A549 (cell line): ENCODE results near the gene ANKRD13A. TPM values are rescaled to one million over a fixed set of nuclear protein-coding genes. Genes with fewer than 3 reads are reported as not detected.

Experiments
- ATAC-seq, 2 experiments: fragments of 200-7000 bp in 1 of 2; fragments of >200 bp in 1 of 2; cut with Nextera tagmentation in 1 of 2; cut with Tn5 transposase in 1 of 2; 3 replicates each; pipeline versions ENCODE4 v1.8.0 to v1.9.1; 2018 to 2020; ENCODE audit warnings: mild to moderate bottlenecking in 1 of 2, moderate library complexity in 1 of 2
- CTCF ChIA-PET: fragments of 300-600 bp; sonication (Branson Sonifier 250); formaldehyde crosslinking; extraction: SDS; loops from one replicate; lab custom pipeline; 2021; ENCODE audit warnings: antibody characterized with exemption, inconsistent platforms; lab: Yijun Ruan, JAX
- POLR2A ChIA-PET: fragments of 350-600 bp; formaldehyde crosslinking; extraction: SDS; loops from one replicate; lab custom pipeline; 2021; ENCODE audit warnings: antibody characterized with exemption, inconsistent platforms; lab: Yijun Ruan, JAX
- DNase-seq, 2 experiments: peaks; one replicate each; pipeline versions ENCODE4 v3.0.0 to v3.0.0-alpha.2; 2011 to 2016; ENCODE audit warnings: low read depth in 1 of 2, low spot score in 1 of 2
- FAIRE-seq: peaks from 2 replicates; lab custom pipeline; 2011; peaks lifted over from hg19 to GRCh38; lab: Jason Lieb, UNC
- H3K27ac ChIP-seq, 2 experiments: fragments of >200 bp; sonication (Bioruptor Twin); formaldehyde crosslinking; 3 replicates each; pipeline ENCODE4 v1.5.1; 2016 to 2017
- H3K4me1 ChIP-seq: fragments of >200 bp; sonication (Bioruptor Twin); formaldehyde crosslinking; 3 replicates; pipeline ENCODE4 v1.6.1; 2016
- H3K4me2 ChIP-seq: fragments of >200 bp; sonication (Bioruptor Twin); formaldehyde crosslinking; 3 replicates; pipeline ENCODE4 v1.6.1; 2016
- H3K4me3 ChIP-seq: fragments of >200 bp; sonication (Bioruptor Twin); formaldehyde crosslinking; 3 replicates; pipeline ENCODE4 v1.5.1; 2016
- H3K9me3 ChIP-seq: fragments of >200 bp; sonication (Bioruptor Twin); formaldehyde crosslinking; 3 replicates; pipeline ENCODE4 v1.6.1; 2016
- CBX2 ChIP-seq: fragments of 200-600 bp; sonication (generic); IDR thresholded peaks from 2 replicates; pipeline ENCODE4 v1.6.1; 2016; ENCODE audit warnings: low read depth, mild to moderate bottlenecking, borderline replicate concordance
- CEBPB ChIP-seq, 2 experiments: fragments of >200 bp in 1 of 2; sonication (Bioruptor Twin) in 1 of 2; formaldehyde crosslinking in 1 of 2; IDR thresholded peaks; 2 replicates each; pipeline ENCODE4 v1.6.1; 2012 to 2016
- CHD4 ChIP-seq: fragments of 200-600 bp; sonication (generic); IDR thresholded peaks from 2 replicates; pipeline ENCODE4 v1.6.1; 2016; ENCODE audit warnings: antibody characterized with exemption, mild to moderate bottlenecking, borderline replicate concordance
- EHF ChIP-seq: fragments of 250-450 bp; sonication (Bioruptor Pico); IDR thresholded peaks from 2 replicates; pipeline ENCODE4 v1.5.0; 2020; ENCODE audit warnings: mild to moderate bottlenecking
- ELK1 ChIP-seq: fragments of 150-350 bp; IDR thresholded peaks from 2 replicates; pipeline ENCODE4 v1.6.1; 2014; ENCODE audit warnings: low read depth, mild to moderate bottlenecking, low read length
- HEYL ChIP-seq: fragments of 250-450 bp; sonication (Bioruptor Pico); IDR thresholded peaks from 2 replicates; pipeline ENCODE4 v1.8.0; 2021; ENCODE audit warnings: mild to moderate bottlenecking, moderate library complexity
- JUNB ChIP-seq: fragments of >200 bp; sonication (Bioruptor Twin); formaldehyde crosslinking; IDR thresholded peaks from 2 replicates; pipeline ENCODE4 v1.6.1; 2016
- KDM1A ChIP-seq: fragments of 200-600 bp; sonication (generic); IDR thresholded peaks from 2 replicates; pipeline ENCODE4 v1.6.1; 2016; ENCODE audit warnings: low read depth, mild to moderate bottlenecking
- MAZ ChIP-seq: fragments of 150-350 bp; IDR thresholded peaks from 2 replicates; pipeline ENCODE4 v1.6.1; 2014; ENCODE audit warnings: antibody characterized with exemption, low read depth, low read length, borderline replicate concordance
- NFE2L2 ChIP-seq: fragments of 150-350 bp; conservative IDR thresholded peaks from 2 replicates; pipeline ENCODE4 v1.6.1; 2014; ENCODE audit warnings: low read length
- NR3C1 ChIP-seq: fragments of >200 bp; sonication (Bioruptor Twin); formaldehyde crosslinking; IDR thresholded peaks from 3 replicates; pipeline ENCODE4 v1.6.1; 2017
- PHF8 ChIP-seq: fragments of 200-600 bp; sonication (generic); IDR thresholded peaks from 2 replicates; pipeline ENCODE4 v1.6.1; 2016; ENCODE audit warnings: low read depth, mild to moderate bottlenecking, antibody characterized with exemption, moderate library complexity, borderline replicate concordance
- POLR2A ChIP-seq: IDR thresholded peaks from 2 replicates; pipeline ENCODE4 v1.6.1; 2012; ENCODE audit warnings: mild to moderate bottlenecking, low read length
- RAD21 ChIP-seq, 2 experiments: fragments of >200 bp in 1 of 2; sonication (Bioruptor Twin) in 1 of 2; formaldehyde crosslinking in 1 of 2; IDR thresholded peaks in 1 of 2; conservative IDR thresholded peaks in 1 of 2; 2 replicates in 1 of 2; 3 replicates in 1 of 2; pipeline ENCODE4 v1.6.1; 2012 to 2018; ENCODE audit warnings: inconsistent platforms in 1 of 2
- RCOR1 ChIP-seq: fragments of 150-350 bp; IDR thresholded peaks from 2 replicates; pipeline ENCODE4 v1.6.1; 2014; ENCODE audit warnings: antibody characterized with exemption, low read length, low read depth
- RFX5 ChIP-seq: fragments of 450-650 bp; IDR thresholded peaks from 2 replicates; pipeline ENCODE4 v1.7.1; 2014; ENCODE audit warnings: antibody characterized with exemption, mild to moderate bottlenecking, moderate library complexity
- SMC3 ChIP-seq: fragments of >200 bp; sonication (Bioruptor Twin); formaldehyde crosslinking; IDR thresholded peaks from 3 replicates; pipeline ENCODE4 v1.6.1; 2018; ENCODE audit warnings: inconsistent platforms
- SREBF2 ChIP-seq: fragments of 450-650 bp; IDR thresholded peaks from 2 replicates; pipeline ENCODE4 v1.6.1; 2014; ENCODE audit warnings: mild to moderate bottlenecking, moderate library complexity
- ZC3H11A ChIP-seq: fragments of 450-650 bp; IDR thresholded peaks from 2 replicates; pipeline ENCODE4 v1.6.1; 2014; ENCODE audit warnings: antibody characterized with exemption, mild to moderate bottlenecking
- ZNF302 ChIP-seq: fragments of 250-450 bp; sonication (Bioruptor Pico); IDR thresholded peaks from 2 replicates; pipeline ENCODE4 v1.9.0; 2021; ENCODE audit warnings: inconsistent platforms, mild to moderate bottlenecking, moderate library complexity
- ZSCAN20 ChIP-seq: fragments of 250-450 bp; sonication (Bioruptor Pico); IDR thresholded peaks from 2 replicates; pipeline ENCODE4 v1.8.0; 2022; ENCODE audit warnings: mild to moderate bottlenecking, moderate library complexity
- WGBS: methylation state at CpG from one replicate; pipeline ENCODE4 v1.1.6; 2017; ENCODE audit errors: missing lambda C conversion rate; 5-methylcytosine and 5-hydroxymethylcytosine counted together
- polyA plus RNA-seq, 4 experiments: library from polyadenylated mRNA; depleted of rRNA in 3 of 4; stranded (reverse); fragments of >200 nt; fragmentation: RNase III in 1 of 4; extraction: RNeasy Plus Mini Kit Qiagen cat#74134 plus additional on column Dnase treatment in 1 of 4; gene quantifications; 2 replicates in 3 of 4; 3 replicates in 1 of 4; pipeline ENCODE4 v1.2.3, GENCODE V29; 2011 to 2017
- TF ChIP-seq, protein P1 (sequence below): fragments of 250-450 bp; sonication (Bioruptor Pico); IDR thresholded peaks from 2 replicates; pipeline ENCODE4 v1.5.0; 2021; ENCODE audit warnings: mild to moderate bottlenecking, moderate library complexity, borderline replicate concordance
- TF ChIP-seq, protein P2 (sequence below): fragments of >200 bp; sonication (Bioruptor Twin); formaldehyde crosslinking; IDR thresholded peaks from 3 replicates; pipeline ENCODE4 v1.6.1; 2016

The ANKRD13A gene
- polyA plus RNA-seq, 2 of the 4 experiments (the other 2 are of a cell fraction), result 12.1 to 23.8 TPM

DNA sequence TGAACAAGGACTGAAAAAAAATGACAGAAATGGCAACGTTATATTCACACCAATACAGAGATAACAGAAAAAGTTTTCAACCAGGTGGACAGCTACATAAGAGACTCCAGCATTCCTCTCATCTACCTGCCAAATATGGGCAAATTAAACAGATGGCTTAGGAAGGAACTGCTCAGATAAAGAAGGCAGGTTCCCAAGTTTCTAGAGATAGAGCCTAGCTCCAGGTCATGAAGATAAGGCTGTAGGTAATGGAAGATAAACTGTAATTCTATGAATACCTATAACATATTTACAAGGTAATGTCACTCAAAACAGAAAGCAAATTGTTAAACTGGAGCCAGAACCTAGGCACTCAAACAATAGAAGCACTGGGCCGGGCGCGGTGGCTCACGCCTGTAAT lies 45.6 kb upstream of the ANKRD13A start:
- DNase-seq, result no peak
- Histone ChIP-seq H3K9me3 (no peaks in the 10 kb centered on the region), H3K4me1 (0 out of 3 replicates have a peak, but pooled peaks cover 4% of the 10 kb centered on the region), H3K27ac (no peak overlapping the region), H3K4me2 (no peak overlapping the region), H3K4me3 (no peak overlapping the region)
- WGBS, result 91% methylated on average over 5 of the region's 5 CpGs
- ChIA-PET CTCF (interaction anchor here (0.6 to 0.7 kb wide), 3 partner anchors 22 to 74 kb away, joined by 3 read pairs; partner anchors contain the start of gene ANKRD13A), POLR2A (no interaction called here)
- FAIRE-seq, result no peak
- TF ChIP-seq, protein P1, sequence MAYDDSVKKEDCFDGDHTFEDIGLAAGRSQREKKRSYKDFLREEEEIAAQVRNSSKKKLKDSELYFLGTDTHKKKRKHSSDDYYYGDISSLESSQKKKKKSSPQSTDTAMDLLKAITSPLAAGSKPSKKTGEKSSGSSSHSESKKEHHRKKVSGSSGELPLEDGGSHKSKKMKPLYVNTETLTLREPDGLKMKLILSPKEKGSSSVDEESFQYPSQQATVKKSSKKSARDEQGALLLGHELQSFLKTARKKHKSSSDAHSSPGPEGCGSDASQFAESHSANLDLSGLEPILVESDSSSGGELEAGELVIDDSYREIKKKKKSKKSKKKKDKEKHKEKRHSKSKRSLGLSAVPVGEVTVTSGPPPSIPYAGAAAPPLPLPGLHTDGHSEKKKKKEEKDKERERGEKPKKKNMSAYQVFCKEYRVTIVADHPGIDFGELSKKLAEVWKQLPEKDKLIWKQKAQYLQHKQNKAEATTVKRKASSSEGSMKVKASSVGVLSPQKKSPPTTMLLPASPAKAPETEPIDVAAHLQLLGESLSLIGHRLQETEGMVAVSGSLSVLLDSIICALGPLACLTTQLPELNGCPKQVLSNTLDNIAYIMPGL (CRISPR knock-in tag), result no peak
- no peak for TF ChIP-seq NR3C1
- no peak for TF ChIP-seq PHF8
- no peak for TF ChIP-seq ZNF302 (CRISPR knock-in tag)
- TF ChIP-seq, protein P2, sequence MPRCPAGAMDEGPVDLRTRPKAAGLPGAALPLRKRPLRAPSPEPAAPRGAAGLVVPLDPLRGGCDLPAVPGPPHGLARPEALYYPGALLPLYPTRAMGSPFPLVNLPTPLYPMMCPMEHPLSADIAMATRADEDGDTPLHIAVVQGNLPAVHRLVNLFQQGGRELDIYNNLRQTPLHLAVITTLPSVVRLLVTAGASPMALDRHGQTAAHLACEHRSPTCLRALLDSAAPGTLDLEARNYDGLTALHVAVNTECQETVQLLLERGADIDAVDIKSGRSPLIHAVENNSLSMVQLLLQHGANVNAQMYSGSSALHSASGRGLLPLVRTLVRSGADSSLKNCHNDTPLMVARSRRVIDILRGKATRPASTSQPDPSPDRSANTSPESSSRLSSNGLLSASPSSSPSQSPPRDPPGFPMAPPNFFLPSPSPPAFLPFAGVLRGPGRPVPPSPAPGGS, result no peak
- no peak for TF ChIP-seq RAD21 (conservative IDR thresholded peaks at IDR 0.05 in 1 of 2, IDR thresholded peaks at IDR 0.05 in 1 of 2)
- no peak for TF ChIP-seq JUNB
- TF ChIP-seq ZC3H11A, result no peak
- no peak for TF ChIP-seq CEBPB (IDR thresholded peaks at IDR 0.05)
- no peak for TF ChIP-seq SMC3
- TF ChIP-seq ELK1, result no peak
- TF ChIP-seq HEYL, result no peak
- TF ChIP-seq RFX5, result no peak
- no peak for TF ChIP-seq ZSCAN20 (CRISPR knock-in tag)
- TF ChIP-seq, all 56 proteins: peak for 0
- ATAC-seq, result no peak

GRCh38 chr12:109958374-109958773 lies 40.9 kb upstream of the ANKRD13A start:
- FAIRE-seq, result no peak
- no peak for DNase-seq
- no peak for TF ChIP-seq KDM1A
- TF ChIP-seq HEYL, result no peak
- no peak for TF ChIP-seq RCOR1
- no peak for TF ChIP-seq MAZ
- no peak for TF ChIP-seq CBX2
- TF ChIP-seq POLR2A, result no peak
- no peak for TF ChIP-seq NFE2L2
- no peaks in the 10 kb centered on the region for H3K4me1 ChIP-seq
- POLR2A ChIA-PET, result no interaction called here
- no peak overlapping the region for H3K27ac ChIP-seq
- WGBS, result 97% methylated on average over 7 of the region's 7 CpGs
- CTCF ChIA-PET, result no interaction called here
- H3K4me3 ChIP-seq, result no peak overlapping the region
- no peak for ATAC-seq
- no peaks in the 10 kb centered on the region for H3K9me3 ChIP-seq
- H3K4me2 ChIP-seq, result no peak overlapping the region

DNA sequence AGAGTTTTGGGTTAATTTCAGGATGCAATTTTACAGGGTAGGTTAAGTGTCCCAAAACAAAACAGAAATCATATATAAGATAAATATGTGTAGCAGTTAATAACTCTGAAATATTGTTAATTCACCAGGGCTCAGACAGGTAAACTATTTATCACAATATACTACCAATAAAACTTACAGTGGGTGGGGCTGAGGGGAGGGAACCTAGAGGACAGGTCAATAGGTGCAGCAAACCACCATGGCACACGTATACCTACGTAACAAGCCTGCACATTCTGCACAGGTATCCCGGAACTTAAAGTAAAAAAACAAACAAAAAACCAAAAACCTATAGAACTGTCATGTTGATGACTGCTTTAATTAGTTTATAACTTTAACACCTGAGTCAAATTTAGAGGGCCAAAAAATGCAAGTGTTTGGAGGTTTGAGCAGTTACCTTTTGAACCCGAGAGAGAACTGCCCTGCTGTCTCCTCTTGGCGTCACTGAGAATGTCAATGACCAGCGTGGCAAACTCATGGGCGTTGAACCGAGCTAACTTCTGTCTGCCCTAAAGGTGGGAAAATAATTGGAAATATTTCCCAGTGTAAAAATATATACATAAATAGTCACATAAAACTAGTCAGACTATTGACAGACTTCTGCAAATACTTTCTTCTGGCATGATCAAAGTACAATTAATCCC lies 39.7 kb upstream of the ANKRD13A start:
- no peak for TF ChIP-seq CHD4
- no peak for TF ChIP-seq EHF (CRISPR knock-in tag)
- no peak for TF ChIP-seq CBX2
- TF ChIP-seq SREBF2, result no peak
- no peak for TF ChIP-seq HEYL
- no peak for TF ChIP-seq ZSCAN20 (CRISPR knock-in tag)
- TF ChIP-seq ELK1, result no peak
- TF ChIP-seq JUNB, result no peak
- TF ChIP-seq, all 56 proteins: peak for 0
- no peak overlapping the region for H3K4me2 ChIP-seq
- CTCF ChIA-PET, result no interaction called here
- FAIRE-seq, result no peak
- no peak for ATAC-seq
- H3K4me1 ChIP-seq, result no peaks in the 10 kb centered on the region
- 94% methylated on average over 8 of the region's 8 CpGs for WGBS
- no peaks in the 10 kb centered on the region for H3K9me3 ChIP-seq
- POLR2A ChIA-PET, result no interaction called here
- no peak overlapping the region for H3K27ac ChIP-seq
- no peak for DNase-seq
- H3K4me3 ChIP-seq, result no peak overlapping the region
